CD4-positive, alpha-beta T cell treated with Interleukin-15 for 1 hour (primary cell): ENCODE data around the gene SPATA32.
A peak's percentile ranks its signal among the peaks of the same experiment; 100 is the strongest.

Experiments
- DNase-seq: peaks from one replicate; pipeline ENCODE4 v3.0.0-alpha.2; 2020

SPATA32 gene

DNA sequence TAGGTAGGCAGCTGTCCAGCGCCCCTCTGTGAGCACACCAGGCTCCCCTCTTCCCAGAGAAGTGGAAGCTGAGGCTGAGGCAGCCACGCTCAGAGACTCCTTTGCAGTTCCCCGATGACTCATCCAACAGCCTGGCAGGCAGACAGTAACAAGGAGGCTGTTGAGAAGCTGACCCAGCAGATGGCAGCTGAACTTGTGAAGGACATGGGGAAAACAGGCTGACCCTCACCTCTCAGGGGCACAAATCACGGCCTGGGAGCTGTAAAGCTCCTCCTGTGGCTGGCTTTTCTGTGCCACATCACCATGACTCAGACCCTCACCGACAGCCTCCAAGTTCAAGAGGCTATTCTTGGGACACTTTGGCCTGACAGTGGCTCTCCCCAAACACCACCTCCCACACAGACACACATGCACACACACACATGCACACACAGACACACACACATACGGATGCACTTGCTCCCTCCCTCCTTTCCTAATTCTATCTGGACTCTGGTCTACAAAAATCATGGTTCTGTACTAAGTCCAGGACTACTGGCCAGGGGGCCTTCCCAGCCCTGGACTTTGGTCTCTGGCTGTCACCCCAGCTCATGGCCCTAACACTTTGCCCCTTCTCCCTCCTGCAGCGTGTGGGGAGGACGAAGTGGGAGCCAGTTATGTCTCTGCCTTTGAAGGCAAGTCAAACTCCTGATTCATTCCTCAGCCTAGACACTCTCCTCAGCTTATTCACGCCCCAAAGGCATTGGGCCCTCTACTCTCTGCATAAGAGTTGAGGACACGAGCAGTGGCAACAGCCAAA is 31.7 kb upstream of the SPATA32 start:
- DNase-seq: peak; percentile 72

- DNase-seq: no peak
Observed at GRCh38 chr17:45292696-45293412, 31.0 kb upstream of the SPATA32 start.

DNA sequence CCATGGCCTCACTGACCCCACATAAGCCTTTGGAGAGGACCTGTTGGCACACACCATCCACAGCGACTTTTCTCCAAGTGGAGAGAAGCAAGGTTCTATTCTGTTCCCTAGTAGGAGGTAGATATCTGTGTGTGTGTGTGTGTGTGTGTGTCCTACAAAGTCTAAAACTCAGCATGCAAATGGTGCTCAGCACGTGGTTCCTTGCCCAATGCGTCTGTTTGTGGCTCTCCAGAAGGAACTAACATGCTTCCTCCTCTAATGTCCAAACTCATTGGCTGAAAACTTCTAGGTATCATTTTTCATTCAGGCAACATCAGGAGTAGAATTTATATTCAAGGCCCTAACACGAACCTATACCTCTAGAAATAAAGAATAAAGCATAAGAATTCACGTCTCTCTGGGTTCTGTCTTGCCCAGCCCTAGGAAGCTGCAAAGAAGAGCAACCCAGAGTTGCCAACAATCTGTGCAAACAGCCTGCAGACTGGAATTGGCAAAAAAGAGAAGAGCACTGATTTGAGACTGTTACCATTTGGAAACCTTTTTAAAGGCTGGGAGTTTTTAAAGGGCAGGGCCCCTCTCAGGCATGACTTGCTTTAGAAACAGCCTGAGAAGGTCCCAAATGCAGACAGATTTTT is 29.4 kb upstream of the SPATA32 start:
- peak; percentile 46 for DNase-seq

GRCh38 chr17:45290269-45290765 is 28.4 kb upstream of the SPATA32 start:
- DNase-seq: no peak

- DNase-seq: no peak
Observed at GRCh38 chr17:45289301-45290268, 27.7 kb upstream of the SPATA32 start.

GRCh38 chr17:45288825-45289224 is 26.9 kb upstream of the SPATA32 start:
- no peak for DNase-seq

DNA sequence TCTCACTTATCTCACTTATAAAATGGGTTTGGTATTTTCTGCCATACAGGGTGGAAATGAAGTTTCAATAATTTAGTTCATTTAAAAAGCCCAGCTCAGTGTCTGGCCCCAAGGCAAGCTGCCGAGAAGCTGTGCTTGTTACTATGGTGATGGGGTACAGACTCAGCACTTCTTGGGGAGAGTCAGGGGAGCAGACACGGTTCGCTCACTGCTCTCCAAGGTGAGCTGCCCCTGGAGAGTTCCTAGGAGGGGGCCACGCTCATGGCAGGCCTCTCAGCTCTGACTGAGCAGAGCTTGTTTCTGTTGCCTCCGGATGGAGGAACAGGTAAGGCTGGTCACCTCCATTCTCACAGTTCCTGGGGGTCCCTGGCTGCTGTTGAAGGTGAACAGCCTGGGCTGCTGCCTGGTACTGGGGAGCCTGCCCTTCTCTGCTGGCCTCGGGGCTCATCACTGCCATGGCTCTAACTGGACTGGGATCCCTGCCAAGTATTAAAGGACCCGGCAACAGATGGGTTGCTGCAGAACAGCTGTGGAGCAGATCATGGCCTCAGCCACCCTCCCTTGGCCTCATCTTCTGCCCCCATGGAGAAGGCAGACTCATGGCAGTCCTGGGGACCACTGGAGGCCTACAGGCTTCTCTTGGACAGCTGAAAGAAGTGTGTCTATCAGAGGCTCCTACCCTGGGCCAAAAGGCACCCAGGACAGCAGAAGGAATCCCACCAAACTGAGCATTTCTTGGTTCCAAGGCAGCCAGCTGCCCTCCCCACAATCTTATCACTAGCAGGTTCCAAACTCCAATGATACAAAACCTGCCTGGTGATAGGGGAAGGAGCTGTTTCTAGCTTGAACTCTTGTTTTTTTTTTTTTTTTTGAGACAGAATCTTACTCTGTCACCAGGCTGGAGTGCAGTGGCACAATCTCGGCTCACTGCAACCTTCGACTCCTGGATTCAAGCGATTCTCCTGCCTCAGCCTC is 25.9 kb upstream of the SPATA32 start:
- DNase-seq: no peak

- DNase-seq: no peak
Observed at GRCh38 chr17:45286286-45286685, 24.4 kb upstream of the SPATA32 start.

DNA sequence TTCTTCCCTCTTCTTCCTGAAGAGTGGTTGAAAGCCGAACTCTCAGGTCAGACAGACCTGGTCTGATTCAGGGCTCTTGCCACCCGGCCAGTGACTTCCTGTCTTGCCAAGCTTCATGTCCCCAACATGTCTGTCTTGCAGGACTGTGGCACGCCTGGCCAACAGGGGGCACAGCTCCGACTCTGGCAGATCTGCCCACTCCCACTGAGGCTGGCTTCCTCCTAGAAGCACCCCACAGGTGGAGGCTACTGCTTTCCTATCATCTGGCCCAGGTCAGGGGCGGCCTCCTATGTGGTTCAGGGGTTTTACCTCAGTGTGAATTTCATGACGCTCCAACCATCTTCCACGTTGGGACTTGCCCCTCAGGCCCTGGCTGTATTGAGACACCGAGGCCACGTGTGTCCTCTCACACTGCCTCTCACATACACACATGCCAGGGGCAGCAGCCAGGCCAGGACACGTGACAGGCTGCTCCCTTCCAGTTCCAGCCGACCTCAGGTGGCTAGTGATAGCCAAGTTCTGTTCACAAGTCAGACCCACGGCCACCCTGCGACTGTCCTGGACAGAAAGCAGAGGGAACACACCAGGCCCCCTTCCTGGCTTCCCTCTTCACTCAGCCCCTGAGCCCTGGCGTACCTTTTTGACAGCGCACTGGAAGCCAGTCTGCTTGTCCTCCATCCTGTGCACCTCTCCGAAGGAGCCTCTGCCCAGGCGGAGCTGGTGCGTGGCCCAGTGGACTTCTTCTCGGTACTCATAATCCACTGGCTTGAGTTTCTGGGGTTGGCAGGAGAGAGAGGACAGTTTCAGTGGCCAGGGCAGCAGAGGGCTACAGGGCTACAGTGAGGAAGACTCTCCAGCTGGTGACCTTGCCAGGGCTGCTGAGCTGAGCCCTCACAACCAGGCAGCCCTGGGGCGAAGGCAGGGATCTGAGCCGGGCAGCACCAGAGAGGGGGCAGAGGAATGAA is 22.6 kb upstream of the SPATA32 start:
- DNase-seq: peak; percentile 38

- no peak for DNase-seq
Observed at GRCh38 chr17:45283711-45284110, 21.8 kb upstream of the SPATA32 start.

DNA sequence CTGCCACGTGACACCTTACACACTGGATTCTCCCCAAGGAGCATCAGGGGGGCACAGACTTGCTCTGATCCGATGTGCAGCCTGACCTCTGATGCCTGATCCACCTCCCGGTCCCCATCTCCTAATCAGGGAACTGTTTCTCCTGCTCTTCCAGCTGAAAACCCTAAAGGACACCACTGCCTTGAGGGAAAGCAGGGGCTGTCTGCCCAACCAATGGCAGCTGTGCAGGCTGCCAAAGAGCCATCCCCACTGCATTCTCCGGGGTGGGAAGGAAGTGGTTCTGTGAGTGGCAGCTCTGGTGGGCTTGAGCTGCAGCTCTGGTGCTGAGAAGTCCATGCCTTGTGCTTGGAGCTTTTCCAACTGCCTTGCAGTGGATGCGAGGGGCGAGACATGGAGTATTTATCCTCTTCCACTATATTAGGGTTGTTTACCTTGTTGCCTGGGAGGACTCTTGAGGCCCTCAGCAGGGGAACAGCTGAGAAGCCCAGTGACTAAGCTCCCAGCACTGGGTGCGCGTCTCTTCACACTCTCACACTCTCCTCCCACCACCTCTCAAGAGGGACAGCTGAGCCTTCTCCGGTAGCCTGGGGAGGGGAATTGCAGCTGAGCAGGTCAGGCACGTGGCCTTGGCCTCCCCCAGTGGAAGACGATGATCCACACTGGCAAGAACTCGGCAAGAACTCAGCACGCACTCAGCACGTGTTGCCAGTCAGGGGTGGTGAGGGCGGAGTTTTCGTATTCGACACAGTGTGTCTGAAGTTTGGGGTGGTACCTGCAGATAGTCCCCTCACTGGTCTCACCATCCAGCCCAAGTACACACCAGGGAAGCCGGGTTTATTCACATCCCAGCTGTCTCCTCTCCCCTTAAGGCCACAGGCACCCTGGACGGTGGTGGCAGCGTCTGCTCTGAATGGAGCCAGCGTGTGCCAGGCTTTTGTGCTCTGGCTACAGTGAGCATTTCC is 21.1 kb upstream of the SPATA32 start:
- DNase-seq: no peak

DNA sequence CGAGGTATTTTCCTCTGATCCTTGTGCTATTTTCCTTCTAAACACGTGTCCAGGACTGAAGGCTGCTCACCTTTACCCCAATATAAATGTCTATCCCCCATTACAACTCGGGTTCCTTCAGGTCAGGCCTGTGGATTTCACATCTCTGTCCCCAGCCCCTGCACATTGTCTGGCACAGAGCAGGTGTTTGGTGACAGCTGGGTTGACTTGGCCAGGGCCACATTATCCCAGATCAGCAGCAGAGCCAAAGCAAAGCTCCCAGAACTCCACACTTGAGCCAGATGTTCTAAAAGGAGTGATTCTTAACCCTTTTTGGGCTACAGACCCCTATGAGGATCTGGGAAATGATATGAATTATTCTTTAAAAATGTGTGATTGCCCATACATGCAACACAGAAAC is 18.0 kb upstream of the SPATA32 start:
- no peak for DNase-seq

DNA sequence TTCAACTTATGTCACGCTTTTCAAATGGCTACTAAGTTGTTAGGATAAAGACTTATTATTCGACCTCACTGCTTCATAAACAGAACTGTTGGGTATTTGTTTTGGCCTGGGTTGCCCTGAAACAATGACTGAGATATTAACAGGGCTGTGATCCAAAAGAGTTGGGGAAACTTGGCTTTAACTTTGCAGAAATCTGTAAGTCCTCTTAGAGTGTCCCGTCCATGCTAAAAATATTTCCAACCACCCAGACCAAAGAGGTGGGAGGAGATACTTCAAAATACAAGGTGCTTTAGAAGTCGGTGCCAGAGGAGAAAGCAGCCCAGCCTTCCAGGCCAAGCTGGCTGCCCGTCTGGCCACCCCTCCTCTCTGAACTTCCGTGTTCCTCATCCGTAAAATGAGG is 16.1 kb upstream of the SPATA32 start:
- DNase-seq: no peak

DNA sequence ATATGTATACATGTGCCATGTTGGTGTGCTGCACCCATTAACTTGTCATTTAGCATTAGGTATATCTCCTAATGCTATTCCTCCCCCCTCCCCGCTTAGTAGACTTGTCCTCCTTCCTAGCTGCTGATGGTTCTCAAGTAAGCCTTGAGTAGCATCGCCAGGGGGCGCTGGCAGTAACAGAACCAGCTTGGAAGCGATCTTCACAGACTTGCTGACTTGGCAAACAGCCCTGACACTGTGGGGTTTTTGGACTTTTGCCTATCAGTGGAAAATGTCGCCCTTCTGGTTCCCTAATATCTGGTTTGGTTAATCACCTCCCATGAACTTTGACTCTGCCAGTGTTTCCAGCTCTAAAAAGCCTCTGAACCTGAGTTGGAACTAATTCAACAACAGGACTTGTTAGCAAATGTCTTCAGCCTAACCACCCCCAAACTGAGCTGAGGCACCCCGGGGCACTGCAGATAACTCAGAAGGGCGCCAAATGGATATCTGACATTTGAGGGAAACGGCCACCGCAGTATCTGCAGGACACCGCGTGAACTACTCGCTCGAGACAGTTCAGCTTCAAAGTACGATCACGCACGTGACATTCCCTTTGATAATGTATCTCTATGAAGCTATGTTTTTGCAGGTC is 15.4 kb upstream of the SPATA32 start:
- DNase-seq: peak; percentile 87

DNA sequence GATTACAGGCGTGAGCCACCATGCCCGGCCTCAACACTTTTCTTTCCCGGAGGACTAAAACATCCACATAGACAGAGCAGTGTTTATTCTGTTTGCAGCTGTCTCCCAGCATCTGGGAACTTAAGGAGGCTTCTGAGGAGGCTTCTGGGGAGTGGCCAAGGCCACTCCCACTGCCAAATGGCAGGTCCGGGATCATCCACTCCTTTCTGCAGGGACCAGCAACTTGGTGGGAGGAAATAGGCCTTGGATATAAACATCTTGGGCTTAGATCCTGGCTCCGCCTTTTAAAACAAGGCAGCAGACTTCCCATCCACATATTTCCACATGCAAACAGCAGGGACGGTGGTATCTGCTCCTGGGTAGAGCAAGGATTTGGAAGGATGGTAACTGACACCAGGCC is 14.1 kb upstream of the SPATA32 start:
- DNase-seq: no peak

DNA sequence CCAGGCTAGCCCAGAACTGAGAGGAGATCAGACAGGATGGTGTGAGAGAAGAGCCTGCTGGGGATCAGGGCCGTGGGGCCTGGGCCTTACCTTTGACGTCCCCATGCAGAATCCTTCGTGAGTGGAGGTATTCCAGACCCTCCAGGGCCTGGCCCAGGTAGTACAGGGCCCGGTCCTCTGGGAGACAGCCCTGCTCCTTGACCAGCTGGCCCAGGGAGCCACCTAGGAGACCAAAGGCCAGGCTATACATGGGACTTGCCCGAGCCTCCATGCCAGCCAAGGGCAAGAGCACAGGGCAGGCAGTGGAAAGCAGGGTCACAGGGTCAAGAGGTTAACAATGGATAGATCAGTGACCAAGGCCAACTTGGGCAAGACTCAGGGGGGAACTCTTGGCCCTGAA is 12.1 kb upstream of the SPATA32 start:
- no peak for DNase-seq

- DNase-seq: no peak
Observed at GRCh38 chr17:45273551-45273957, 11.7 kb upstream of the SPATA32 start.

DNA sequence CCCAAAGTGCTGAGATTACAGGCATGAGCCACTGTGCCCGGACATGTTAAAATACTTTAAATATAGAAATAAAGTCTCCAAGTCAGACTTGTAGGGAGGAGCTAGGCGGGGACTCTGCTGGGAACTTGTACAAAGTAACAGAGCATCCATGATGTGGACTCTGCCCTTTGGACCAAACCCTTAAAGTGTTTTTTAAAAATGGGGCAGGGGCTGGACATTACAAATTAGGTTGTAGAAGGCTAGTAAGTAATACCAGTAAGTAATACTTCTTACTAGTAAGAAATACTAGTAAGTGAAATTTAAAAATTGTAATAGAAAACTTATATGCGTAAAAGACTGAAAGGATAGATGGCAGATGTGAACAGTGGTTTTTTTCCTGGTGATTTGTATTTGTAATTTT is 9.7 kb upstream of the SPATA32 start:
- no peak for DNase-seq
